DND-41 (cell line): ENCODE data around the gene PSMD4.

Experiments
- ATAC-seq: fragments of 200-7000 bp; cut with Tn5 transposase; 3 replicates; pipeline ENCODE4 v1.9.1; 2021; ENCODE audit warnings: low read depth; ENCODE audit not compliant: insufficient read depth
- DNase-seq: peaks from one replicate; pipeline ENCODE4 v3.0.0-alpha.2; 2020
- H2AFZ ChIP-seq: 2 replicates; pipeline ENCODE4 v1.6.0; 2012; ENCODE audit warnings: low read depth, low read length
- H3K27ac ChIP-seq: 2 replicates; pipeline ENCODE4 v1.5.1; 2012; ENCODE audit warnings: low read length, inconsistent platforms
- H3K27me3 ChIP-seq: fragments of 200-600 bp; sonication (generic); 2 replicates; pipeline ENCODE4 v1.6.0; 2012; ENCODE audit warnings: low read length, mild to moderate bottlenecking, inconsistent platforms; ENCODE audit not compliant: insufficient read depth, poor library complexity
- H3K36me3 ChIP-seq: 2 replicates; pipeline ENCODE4 v1.5.1; 2012; ENCODE audit warnings: low read length, inconsistent platforms; ENCODE audit not compliant: insufficient read depth
- H3K4me1 ChIP-seq: 2 replicates; pipeline ENCODE4 v1.5.1; 2012; ENCODE audit warnings: mild to moderate bottlenecking, low read length; ENCODE audit not compliant: insufficient read depth
- H3K4me2 ChIP-seq: 2 replicates; pipeline ENCODE4 v1.6.0; 2012; ENCODE audit warnings: mild to moderate bottlenecking, moderate library complexity, low read length, inconsistent platforms; ENCODE audit not compliant: insufficient read depth
- H3K4me3 ChIP-seq, 2 experiments: fragments of 200-600 bp in 1 of 2; shearing (Covaris generic) in 1 of 2; 2 replicates each; pipeline ENCODE4 v1.5.1; 2012 to 2016; ENCODE audit warnings: inconsistent platforms in 2 of 2, low read length in 2 of 2, mild to moderate bottlenecking in 2 of 2, low read depth in 1 of 2, moderate library complexity in 1 of 2
- H3K79me2 ChIP-seq: 2 replicates; pipeline ENCODE4 v1.6.0; 2012; ENCODE audit warnings: low read length, inconsistent platforms; ENCODE audit not compliant: insufficient read depth
- H3K9ac ChIP-seq: 2 replicates; pipeline ENCODE4 v1.6.0; 2012; ENCODE audit warnings: low read depth, mild to moderate bottlenecking, inconsistent platforms, low read length, moderate library complexity
- H3K9me3 ChIP-seq: 2 replicates; pipeline ENCODE4 v1.5.1; 2012; ENCODE audit warnings: low read length, moderate library complexity, mild to moderate bottlenecking, inconsistent platforms; ENCODE audit not compliant: insufficient read depth, severe bottlenecking
- H4K20me1 ChIP-seq: 2 replicates; pipeline ENCODE4 v1.6.0; 2012; ENCODE audit warnings: low read length; ENCODE audit not compliant: insufficient read depth
- EZH2 ChIP-seq: IDR thresholded peaks from 3 replicates; pipeline ENCODE4 v1.6.1; 2012; ENCODE audit warnings: borderline replicate concordance, low read depth, mild to moderate bottlenecking, moderate library complexity, low read length, inconsistent platforms; ENCODE audit not compliant: severe bottlenecking
- TF ChIP-seq, protein P1 (sequence below): IDR thresholded peaks from 2 replicates; pipeline ENCODE4 v1.5.1; 2012; ENCODE audit warnings: borderline replicate concordance, low read length, moderate library complexity, mild to moderate bottlenecking; ENCODE audit not compliant: poor library complexity, severe bottlenecking; ENCODE audit errors: extremely low read depth

The PSMD4 gene

DNA sequence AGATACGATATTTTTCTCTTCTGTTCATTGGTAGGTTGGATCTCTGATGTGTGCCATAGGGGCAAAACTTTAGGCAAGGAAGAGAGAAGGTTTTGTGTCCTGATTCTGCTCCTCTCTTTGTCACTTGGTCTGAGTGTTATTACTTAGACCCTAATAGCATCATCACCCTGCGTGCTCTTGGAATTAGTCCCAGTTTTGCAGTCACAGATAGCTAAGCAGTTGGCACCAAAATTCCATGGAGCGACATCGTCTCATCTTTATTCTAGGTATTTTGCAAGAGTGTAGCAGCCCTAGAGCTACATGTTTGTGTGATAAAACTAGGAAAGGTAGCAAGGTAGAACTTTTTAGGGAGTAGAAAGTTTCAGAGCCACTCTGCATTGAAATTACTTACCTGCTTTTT, 32.4 kb upstream of the PSMD4 start:
- H2AFZ ChIP-seq = no peak overlapping the region
- ATAC-seq (no peak), DNase-seq (no peak)
- no peaks in the 10 kb centered on the region for H3K4me1 ChIP-seq
- H3K79me2 ChIP-seq = peaks cover 80% of the 10 kb centered on the region
- H3K27me3 ChIP-seq = no peaks in the 10 kb centered on the region
- H3K27ac ChIP-seq = no peak overlapping the region
- H3K36me3 ChIP-seq = peaks cover 55% of the 10 kb centered on the region
- H3K4me2 ChIP-seq = no peak overlapping the region
- H3K9ac ChIP-seq = no peak overlapping the region
- no peak overlapping the region for H3K4me3 ChIP-seq
- H4K20me1 ChIP-seq = peaks cover 31% of the 10 kb centered on the region; the same call in 1 of the 2 replicates
- TF ChIP-seq EZH2 = no peak
- TF ChIP-seq, protein P1, sequence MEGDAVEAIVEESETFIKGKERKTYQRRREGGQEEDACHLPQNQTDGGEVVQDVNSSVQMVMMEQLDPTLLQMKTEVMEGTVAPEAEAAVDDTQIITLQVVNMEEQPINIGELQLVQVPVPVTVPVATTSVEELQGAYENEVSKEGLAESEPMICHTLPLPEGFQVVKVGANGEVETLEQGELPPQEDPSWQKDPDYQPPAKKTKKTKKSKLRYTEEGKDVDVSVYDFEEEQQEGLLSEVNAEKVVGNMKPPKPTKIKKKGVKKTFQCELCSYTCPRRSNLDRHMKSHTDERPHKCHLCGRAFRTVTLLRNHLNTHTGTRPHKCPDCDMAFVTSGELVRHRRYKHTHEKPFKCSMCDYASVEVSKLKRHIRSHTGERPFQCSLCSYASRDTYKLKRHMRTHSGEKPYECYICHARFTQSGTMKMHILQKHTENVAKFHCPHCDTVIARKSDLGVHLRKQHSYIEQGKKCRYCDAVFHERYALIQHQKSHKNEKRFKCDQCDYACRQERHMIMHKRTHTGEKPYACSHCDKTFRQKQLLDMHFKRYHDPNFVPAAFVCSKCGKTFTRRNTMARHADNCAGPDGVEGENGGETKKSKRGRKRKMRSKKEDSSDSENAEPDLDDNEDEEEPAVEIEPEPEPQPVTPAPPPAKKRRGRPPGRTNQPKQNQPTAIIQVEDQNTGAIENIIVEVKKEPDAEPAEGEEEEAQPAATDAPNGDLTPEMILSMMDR = no peak
- H3K9me3 ChIP-seq = no peaks in the 10 kb centered on the region

DNA sequence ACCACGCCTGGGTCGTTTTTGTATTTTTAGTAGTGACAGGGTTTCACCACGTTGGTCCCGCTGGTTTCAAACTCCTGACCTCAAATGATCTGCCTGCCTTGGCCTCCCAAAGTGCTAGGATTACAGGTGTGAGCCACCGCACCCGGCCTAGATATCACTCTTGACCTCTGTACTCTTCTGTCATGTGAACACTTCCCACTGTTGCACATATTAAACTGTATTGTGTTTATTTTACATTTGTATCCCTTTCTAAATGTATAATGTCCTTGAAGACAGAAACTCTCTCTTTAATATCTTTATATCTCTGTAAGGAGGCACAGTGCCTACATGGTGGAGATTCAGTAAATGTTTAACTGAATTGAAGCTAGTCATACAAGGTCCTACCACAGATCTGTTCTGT, 19.3 kb upstream of the PSMD4 start:
- Histone ChIP-seq H3K9ac (no peak overlapping the region), H2AFZ (no peak overlapping the region), H3K79me2 (no peaks in the 10 kb centered on the region), H3K27ac (no peak overlapping the region), H3K4me2 (no peak overlapping the region), H4K20me1 (no peaks in the 10 kb centered on the region), H3K36me3 (peaks cover 97% of the 10 kb centered on the region), H3K27me3 (no peaks in the 10 kb centered on the region), H3K4me1 (no peaks in the 10 kb centered on the region), H3K9me3 (no peaks in the 10 kb centered on the region), H3K4me3 (no peak overlapping the region)
- DNase-seq (no peak), ATAC-seq (no peak)
- TF ChIP-seq, protein P1 = no peak
- TF ChIP-seq EZH2 = no peak

DNA sequence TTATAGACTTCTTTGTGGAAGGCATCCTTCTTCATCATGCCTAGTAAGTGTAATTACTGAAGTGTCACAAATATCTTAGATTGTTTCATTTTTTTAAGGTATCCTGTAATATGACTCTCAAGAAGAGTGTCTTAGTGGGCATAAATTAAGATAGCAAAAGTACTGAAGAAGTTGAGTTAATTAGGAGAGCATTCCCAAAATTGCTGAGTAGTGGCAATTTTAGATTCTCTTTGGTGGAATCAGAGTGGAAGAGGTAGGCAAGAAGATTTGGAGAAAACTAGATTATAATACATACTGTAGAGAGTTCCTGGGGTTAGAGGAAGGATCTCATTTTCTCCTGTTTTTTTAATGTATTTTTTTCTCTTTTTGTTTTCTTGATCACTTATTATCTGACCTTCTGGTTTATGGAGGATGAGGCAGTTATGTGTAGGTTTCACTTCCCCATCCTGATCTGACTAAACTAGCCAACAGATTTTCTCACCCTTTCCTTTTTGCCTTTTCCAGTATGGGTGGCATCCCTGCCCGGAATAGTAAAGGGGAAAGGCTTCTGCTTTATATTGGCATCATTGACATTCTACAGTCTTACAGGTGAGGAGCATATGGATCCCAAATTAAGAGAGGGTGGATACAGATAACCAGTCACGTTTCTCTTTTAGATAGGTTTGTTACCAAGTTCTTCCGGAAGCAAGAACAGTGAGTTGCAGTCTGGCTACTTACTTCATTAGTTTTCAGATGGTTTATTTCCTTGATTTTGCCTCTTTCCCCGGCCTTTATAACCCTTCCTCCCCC, 16.7 kb upstream of the PSMD4 start:
- DNase-seq = no peak
- no peak overlapping the region for H3K27ac ChIP-seq
- no peaks in the 10 kb centered on the region for H3K27me3 ChIP-seq
- no peak overlapping the region for H3K4me3 ChIP-seq
- H3K9ac ChIP-seq = no peak overlapping the region
- no peaks in the 10 kb centered on the region for H3K9me3 ChIP-seq
- no peak overlapping the region for H3K4me2 ChIP-seq
- no peaks in the 10 kb centered on the region for H4K20me1 ChIP-seq
- no peak overlapping the region for H2AFZ ChIP-seq
- H3K36me3 ChIP-seq = peaks cover 95% of the 10 kb centered on the region
- H3K4me1 ChIP-seq = no peaks in the 10 kb centered on the region
- ATAC-seq = no peak
- no peaks in the 10 kb centered on the region for H3K79me2 ChIP-seq
- TF ChIP-seq, protein P1 = no peak
- no peak for TF ChIP-seq EZH2

DNA sequence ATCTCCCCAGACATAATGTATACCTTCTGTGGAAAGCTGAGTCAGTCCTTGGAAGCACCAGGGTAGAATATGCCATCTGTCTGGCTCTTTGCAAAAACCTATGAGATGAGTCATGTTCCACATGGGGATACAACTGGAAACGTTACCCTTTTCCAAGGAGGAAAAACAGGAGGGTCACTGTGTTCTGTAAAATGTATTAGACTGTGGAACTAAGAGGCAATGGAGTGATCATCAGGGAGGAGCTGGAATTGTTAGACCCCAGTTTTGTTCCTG, 16.1 kb upstream of the PSMD4 start:
- Histone ChIP-seq H3K9me3 (no peaks in the 10 kb centered on the region), H3K27me3 (no peaks in the 10 kb centered on the region), H3K4me2 (no peak overlapping the region), H2AFZ (no peak overlapping the region), H3K4me1 (no peaks in the 10 kb centered on the region), H3K4me3 (no peak overlapping the region), H3K79me2 (no peaks in the 10 kb centered on the region), H4K20me1 (no peaks in the 10 kb centered on the region), H3K27ac (no peak overlapping the region), H3K9ac (no peak overlapping the region), H3K36me3 (peaks cover 95% of the 10 kb centered on the region)
- no peak for ATAC-seq
- TF ChIP-seq, protein P1 = no peak
- no peak for TF ChIP-seq EZH2
- no peak for DNase-seq
